Measurements from ENCODE around the gene FAM114A2.
"Not testable (repeated sequence)": the region's sequence is repeated elsewhere in the genome, so short reads cannot be mapped to it uniquely, and the experiment has no call there.

The FAM114A2 gene

GRCh38 chr5:154038707-154039457 is at the start of gene FAM114A2, which contains the start of gene MFAP3:
FAM114A2 (minus strand) TSS chr5:154038910; CDS start chr5:154034953, 3,957 bp downstream.
MFAP3 (plus strand) TSS chr5:154038967; CDS start chr5:154049723, 10,756 bp downstream.
- in situ Hi-C loops (cut with HindIII; ENCODE audit: low sequenced_read_pairs), result no loop called here

- in situ Hi-C loops (cut with HindIII; ENCODE audit: low sequenced_read_pairs), result no loop called here
These were observed 48.5 kb upstream of the FAM114A2 start for GRCh38 chr5:154087260-154087659.

- in situ Hi-C loops (cut with HindIII; ENCODE audit: low sequenced_read_pairs), result no loop called here
These were observed 47.9 kb upstream of the FAM114A2 start for GRCh38 chr5:154086641-154087040.

GRCh38 chr5:154086146-154086545 is 47.4 kb upstream of the FAM114A2 start:
- in situ Hi-C loops (cut with HindIII; ENCODE audit: low sequenced_read_pairs), result no loop called here

GRCh38 chr5:154084062-154084639 is 45.4 kb upstream of the FAM114A2 start:
- in situ Hi-C loops (cut with HindIII; ENCODE audit: low sequenced_read_pairs), result no loop called here

GRCh38 chr5:154081246-154081645 is 42.5 kb upstream of the FAM114A2 start:
- in situ Hi-C loops (cut with HindIII; ENCODE audit: low sequenced_read_pairs), result no loop called here

GRCh38 chr5:154078272-154078671 is 39.6 kb upstream of the FAM114A2 start:
- in situ Hi-C loops (cut with HindIII; ENCODE audit: low sequenced_read_pairs), result no loop called here

- in situ Hi-C loops (cut with HindIII; ENCODE audit: low sequenced_read_pairs), result no loop called here
These were observed 39.0 kb upstream of the FAM114A2 start for GRCh38 chr5:154077696-154078095.

- in situ Hi-C loops (cut with HindIII; ENCODE audit: low sequenced_read_pairs), result no loop called here
These were observed 37.7 kb upstream of the FAM114A2 start for GRCh38 chr5:154076240-154076922.

- in situ Hi-C loops (cut with HindIII; ENCODE audit: low sequenced_read_pairs), result no loop called here
These were observed 33.9 kb upstream of the FAM114A2 start for GRCh38 chr5:154072414-154073171.

- in situ Hi-C loops (cut with HindIII; ENCODE audit: low sequenced_read_pairs), result no loop called here
These were observed 33.2 kb upstream of the FAM114A2 start for GRCh38 chr5:154071799-154072413.

GRCh38 chr5:154069854-154070253 is 31.1 kb upstream of the FAM114A2 start:
- in situ Hi-C loops (cut with HindIII; ENCODE audit: low sequenced_read_pairs), result not testable (repeated sequence)

- in situ Hi-C loops (cut with HindIII; ENCODE audit: low sequenced_read_pairs), result no loop called here
These were observed 27.3 kb upstream of the FAM114A2 start for GRCh38 chr5:154065971-154066370.

GRCh38 chr5:154063372-154063771 is 24.7 kb upstream of the FAM114A2 start:
- in situ Hi-C loops (cut with HindIII; ENCODE audit: low sequenced_read_pairs), result no loop called here

GRCh38 chr5:154060606-154061005 is 21.9 kb upstream of the FAM114A2 start:
- in situ Hi-C loops (cut with HindIII; ENCODE audit: low sequenced_read_pairs), result no loop called here

GRCh38 chr5:154059583-154059982 is 20.9 kb upstream of the FAM114A2 start:
- in situ Hi-C loops (cut with HindIII; ENCODE audit: low sequenced_read_pairs), result no loop called here

GRCh38 chr5:154059039-154059430 is 20.3 kb upstream of the FAM114A2 start:
- in situ Hi-C loops (cut with HindIII; ENCODE audit: low sequenced_read_pairs), result no loop called here

- in situ Hi-C loops (cut with HindIII; ENCODE audit: low sequenced_read_pairs), result no loop called here
These were observed 19.6 kb upstream of the FAM114A2 start for GRCh38 chr5:154058055-154059038.

GRCh38 chr5:154055201-154055600 is 16.5 kb upstream of the FAM114A2 start:
- in situ Hi-C loops (cut with HindIII; ENCODE audit: low sequenced_read_pairs), result no loop called here
